B cell (primary cell): Measurements from ENCODE around the gene GIPR. TPM values are rescaled to one million over a fixed set of nuclear protein-coding genes. Genes with fewer than 3 reads are reported as not detected.

Source experiments
- ATAC-seq: fragments of 200-7000 bp; cut with Tn5 transposase; one replicate; pipeline ENCODE4 v1.10.0; 2021; ENCODE audit warnings: low read depth, mild to moderate bottlenecking, moderate number of reproducible peaks, moderate library complexity
- CTCF ChIA-PET: fragments of 350-600 bp; sonication (Branson Sonifier 250); formaldehyde crosslinking; loops from one replicate; lab custom pipeline; 2021; ENCODE audit warnings: antibody characterized with exemption, inconsistent platforms; lab: Charles Lee
- POLR2A ChIA-PET: fragments of 350-600 bp; sonication (Branson Sonifier 250); formaldehyde crosslinking; loops from one replicate; lab custom pipeline; 2021; ENCODE audit warnings: antibody characterized with exemption; lab: Charles Lee
- DNase-seq: peaks from one replicate; pipeline ENCODE4 v3.0.0; 2013
- H2AFZ ChIP-seq: 2 replicates; pipeline ENCODE4 v1.6.1; 2012; ENCODE audit warnings: mild to moderate bottlenecking, low read depth, low read length; ENCODE audit not compliant: insufficient read depth, poor library complexity, severe bottlenecking
- H3K27ac ChIP-seq, 2 donors: 1 replicate in 1 of 2; 2 replicates in 1 of 2; pipeline ENCODE4 v1.5.1; 2012 to 2013; ENCODE audit warnings: low read length in 2 of 2, mild to moderate bottlenecking in 2 of 2, moderate library complexity in 1 of 2
- H3K27me3 ChIP-seq, 4 experiments: fragments of 200-600 bp in 1 of 4; sonication (generic) in 1 of 4; replicated peaks in 1 of 4; 1 replicate in 2 of 4; 2 replicates in 2 of 4; pipeline versions ENCODE4 v1.6.1 to v1.7.0; 2013 to 2016; ENCODE audit warnings: low read length in 3 of 4, mild to moderate bottlenecking in 2 of 4, mixed read lengths in 1 of 4, moderate library complexity in 1 of 4; ENCODE audit not compliant: insufficient read depth in 4 of 4, control insufficient read depth in 3 of 4; ENCODE audit errors: control extremely low read depth in 1 of 4
- H3K36me3 ChIP-seq, 2 experiments: replicated peaks in 1 of 2; 1 replicate in 1 of 2; 2 replicates in 1 of 2; pipeline versions ENCODE4 v1.6.1 to v1.7.1; 2013; ENCODE audit warnings: low read length in 1 of 2; ENCODE audit not compliant: insufficient read depth in 2 of 2, control insufficient read depth in 1 of 2; ENCODE audit errors: control extremely low read depth in 1 of 2, extremely low read depth in 1 of 2
- H3K4me1 ChIP-seq, 2 donors: fragments of 200-600 bp in 1 of 2; sonication (generic) in 1 of 2; 1 replicate in 1 of 2; 2 replicates in 1 of 2; pipeline versions ENCODE4 v1.5.1 to v1.6.1; 2013 to 2017; ENCODE audit warnings: low read length in 2 of 2; ENCODE audit not compliant: control insufficient read depth in 2 of 2, insufficient read depth in 2 of 2
- H3K4me2 ChIP-seq: replicated peaks from 2 replicates; pipeline ENCODE3; 2012; ENCODE audit warnings: mild to moderate bottlenecking, low read depth, low read length; ENCODE audit not compliant: poor library complexity, severe bottlenecking
- H3K4me3 ChIP-seq, 5 experiments: fragments of 200-600 bp in 1 of 5; sonication (generic) in 1 of 5; 1 replicate in 3 of 5; 2 replicates in 2 of 5; pipeline versions ENCODE4 v1.5.1 to v1.7.0; 2011 to 2016; ENCODE audit warnings: low read length in 4 of 5, mild to moderate bottlenecking in 4 of 5, low read depth in 2 of 5, control low read depth in 1 of 5, moderate library complexity in 1 of 5; ENCODE audit not compliant: insufficient read depth in 1 of 5; ENCODE audit errors: control extremely low read depth in 1 of 5, extremely low read depth in 1 of 5
- H3K79me2 ChIP-seq: fragments of 200-600 bp; sonication (generic); one replicate; pipeline ENCODE4 v1.6.0; 2016; ENCODE audit warnings: low read length; ENCODE audit not compliant: control insufficient read depth, insufficient read depth
- H3K9ac ChIP-seq: fragments of 200-600 bp; sonication (generic); 2 replicates; pipeline ENCODE4 v1.6.1; 2017; ENCODE audit warnings: mild to moderate bottlenecking, low read length, moderate library complexity
- H3K9me3 ChIP-seq, 3 donors: one replicate each; pipeline versions ENCODE4 v1.6.1 to v1.7.1; 2013; ENCODE audit warnings: low read length in 2 of 3; ENCODE audit not compliant: control insufficient read depth in 2 of 3, insufficient read depth in 1 of 3; ENCODE audit errors: control extremely low read depth in 1 of 3
- H4K20me1 ChIP-seq: 2 replicates; pipeline ENCODE4 v1.6.0; 2012; ENCODE audit warnings: mild to moderate bottlenecking, low read length; ENCODE audit not compliant: insufficient read depth, control insufficient read depth, poor library complexity, severe bottlenecking
- H3K27ac Mint-ChIP-seq: one replicate; pipeline ENCODE4 v1.8.0; 2021; ENCODE audit warnings: mixed read lengths
- H3K27me3 Mint-ChIP-seq: one replicate; pipeline ENCODE4 v1.8.0; 2021; ENCODE audit warnings: mixed read lengths
- H3K4me1 Mint-ChIP-seq: one replicate; pipeline ENCODE4 v1.8.0; 2021; ENCODE audit warnings: mixed read lengths
- H3K4me3 Mint-ChIP-seq: one replicate; pipeline ENCODE4 v1.8.0; 2021; ENCODE audit warnings: mixed read lengths
- H3K9me3 Mint-ChIP-seq: one replicate; pipeline ENCODE4 v1.8.0; 2022; ENCODE audit warnings: mixed read lengths; ENCODE audit not compliant: insufficient read depth
- EZH2 ChIP-seq: IDR thresholded peaks from 2 replicates; pipeline ENCODE4 v1.6.1; 2012; ENCODE audit warnings: borderline replicate concordance, low read depth, mild to moderate bottlenecking, moderate library complexity, low read length; ENCODE audit not compliant: insufficient read depth, poor library complexity, severe bottlenecking
- WGBS: methylation state at CpG from one replicate; pipeline ENCODE4 v1.1.5; 2013; ENCODE audit warnings: missing lambda C conversion rate; ENCODE audit not compliant: insufficient coverage; 5-methylcytosine and 5-hydroxymethylcytosine counted together
- intact Hi-C: fragments of 100-400 bp; cut with micrococcal nuclease; formaldehyde crosslinking; loops from one replicate; pipeline ENCODE4 v1.10.0; 2022
- polyA plus RNA-seq: library from polyadenylated mRNA; depleted of rRNA; stranded (reverse); fragments of >200 nt; gene quantifications from 2 replicates; pipeline ENCODE4 v1.2.3, GENCODE V29; 2012
- total RNA-seq, 2 donors: library from RNA; stranded (reverse); fragments of 120-200 nt in 1 of 2; gene quantifications; 1 replicate in 1 of 2; 2 replicates in 1 of 2; pipeline versions ENCODE4 v1.2.3 to v1.2.4, GENCODE V29; 2013 to 2022
- TF ChIP-seq, protein P1 (sequence below): fragments of 200-600 bp; IDR thresholded peaks from one replicate; pipeline ENCODE4 v1.8.0; 2022; ENCODE audit warnings: antibody characterized with exemption, mild to moderate bottlenecking

Gene GIPR
- total and polyA plus RNA-seq, 2 donors (not counting 1 experiment from before 2014, with no cell fraction given): 0.43 to 2.3 TPM

- H3K4me1 ChIP-seq: peaks cover 18 to 25% of the 10 kb centered on the region in 2 donors
- H4K20me1 ChIP-seq: peaks cover 26% of the 10 kb centered on the region
- H3K27me3 ChIP-seq: no peaks in the 10 kb centered on the region
- peak overlapping the region; percentile 77 for H3K9ac ChIP-seq
- ChIA-PET CTCF (interaction anchor here (0.6 to 5.0 kb wide), 10 partner anchors 9 to 76 kb away, joined by 3 to 57 read pairs (median 3); partner anchors contain the start of genes FBXO46, QPCTL, SIX5 and SNRPD2), POLR2A (interaction anchor here (0.6 to 2.4 kb wide), 12 partner anchors 9 to 259 kb away, joined by 3 to 41 read pairs (median 4); partner anchors contain the start of genes DMWD, FBXO46, QPCTL and SIX5)
- intact Hi-C loops: loop anchor here (1.0 to 5.0 kb wide), 7 partner anchors 13 to 311 kb away; partner anchors contain the start of genes DMWD, FBXO46, OPA3 and POLR1G
- under 1% methylated on average over 31 of the region's 51 CpGs for WGBS
- ATAC-seq (peak; percentile 95), DNase-seq (peak; percentile 97)
- no peaks in the 10 kb centered on the region for H3K27me3 Mint-ChIP-seq
- H3K4me3 ChIP-seq: peak overlapping the region; percentile 76 to 93 (median 82)
- TF ChIP-seq EZH2: no peak
- TF ChIP-seq, protein P1, sequence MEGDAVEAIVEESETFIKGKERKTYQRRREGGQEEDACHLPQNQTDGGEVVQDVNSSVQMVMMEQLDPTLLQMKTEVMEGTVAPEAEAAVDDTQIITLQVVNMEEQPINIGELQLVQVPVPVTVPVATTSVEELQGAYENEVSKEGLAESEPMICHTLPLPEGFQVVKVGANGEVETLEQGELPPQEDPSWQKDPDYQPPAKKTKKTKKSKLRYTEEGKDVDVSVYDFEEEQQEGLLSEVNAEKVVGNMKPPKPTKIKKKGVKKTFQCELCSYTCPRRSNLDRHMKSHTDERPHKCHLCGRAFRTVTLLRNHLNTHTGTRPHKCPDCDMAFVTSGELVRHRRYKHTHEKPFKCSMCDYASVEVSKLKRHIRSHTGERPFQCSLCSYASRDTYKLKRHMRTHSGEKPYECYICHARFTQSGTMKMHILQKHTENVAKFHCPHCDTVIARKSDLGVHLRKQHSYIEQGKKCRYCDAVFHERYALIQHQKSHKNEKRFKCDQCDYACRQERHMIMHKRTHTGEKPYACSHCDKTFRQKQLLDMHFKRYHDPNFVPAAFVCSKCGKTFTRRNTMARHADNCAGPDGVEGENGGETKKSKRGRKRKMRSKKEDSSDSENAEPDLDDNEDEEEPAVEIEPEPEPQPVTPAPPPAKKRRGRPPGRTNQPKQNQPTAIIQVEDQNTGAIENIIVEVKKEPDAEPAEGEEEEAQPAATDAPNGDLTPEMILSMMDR: no peak
- peak overlapping the region; percentile 75 for H2AFZ ChIP-seq
- peaks cover 0 to 3% (median 0%) of the 10 kb centered on the region in 3 donors for H3K9me3 ChIP-seq
- peak overlapping the region; percentile 76 to 94 for H3K27ac ChIP-seq
- H3K79me2 ChIP-seq: peaks cover 88% of the 10 kb centered on the region
- H3K27ac Mint-ChIP-seq: peak overlapping the region; percentile 97
- H3K9me3 Mint-ChIP-seq: no peaks in the 10 kb centered on the region
- H3K4me1 Mint-ChIP-seq: peaks cover 39% of the 10 kb centered on the region
- peak overlapping the region; percentile 82 for H3K4me2 ChIP-seq
- H3K36me3 ChIP-seq: peaks cover 0 to 14% of the 10 kb centered on the region in 2 experiments
- H3K4me3 Mint-ChIP-seq: peak overlapping the region; percentile 91
Observed at GRCh38 chr19:45717131-45717982, 49.3 kb downstream of the GIPR start.
